ENCODE data around the gene ITGB4. TPM values are rescaled to one million over a fixed set of nuclear protein-coding genes. Genes with fewer than 3 reads are reported as not detected.

The ITGB4 gene
- total and polyA plus RNA-seq, 9 of the 15 experiments (the other 6 are each of a cell fraction or from before 2014, with no cell fraction given), result 0.05 to 2.8 (median 0.76) TPM; not detected in 3

- BruUV-seq (replicated peaks), result no TSS peak
- peak overlapping the region; percentile 35; the same call in 2 of the 3 replicates for H3K27ac ChIP-seq (ENCODE audit: extremely low read depth, low read depth, low read length)
- TF ChIP-seq RBFOX2 (IDR thresholded peaks at IDR 0.05; ENCODE audit: low read depth, low read length), result peak; percentile 64
- TF ChIP-seq ZBTB9 (CRISPR knock-in tag; IDR thresholded peaks at IDR 0.05), result peak; percentile 16
- TF ChIP-seq ZNF431 (CRISPR knock-in tag; IDR thresholded peaks at IDR 0.05), result no peak
- TF ChIP-seq CREB5 (CRISPR knock-in tag; IDR thresholded peaks at IDR 0.05), result 0 out of 2 replicates have a peak, but pooled peaks have one; percentile 27
- TF ChIP-seq U2AF1 (optimal IDR thresholded peaks at IDR 0.05; ENCODE audit: low read depth, low read length), result peak; percentile 63
- TF ChIP-seq ATF4 (CRISPR knock-in tag; IDR thresholded peaks at IDR 0.05), result peak; percentile 62
- TF ChIP-seq NEUROD1 (IDR thresholded peaks at IDR 0.05; ENCODE audit: borderline replicate concordance, low read depth, low read length, partially characterized antibody), result no peak
- TF ChIP-seq CCNT2 (IDR thresholded peaks at IDR 0.05; ENCODE audit: borderline replicate concordance, extremely low read depth, insufficient read length, low read depth, low read length), result peak; percentile 8
- 0 out of 4 replicates have a peak, but pooled peaks of 1 of the 2 experiments have one; percentile 11 for TF ChIP-seq NONO (IDR thresholded peaks at IDR 0.05; ENCODE audit: low read depth in 2 of 2, low read length in 1 of 2)
- no peak for TF ChIP-seq OTX1 (CRISPR knock-in tag; IDR thresholded peaks at IDR 0.05)
- TF ChIP-seq ZSCAN32 (CRISPR knock-in tag; IDR thresholded peaks at IDR 0.05), result peak; percentile 33; the same call in 1 of the 2 replicates
- TF ChIP-seq MCM5 (IDR thresholded peaks at IDR 0.05; ENCODE audit: low read depth), result no peak
- TF ChIP-seq HMBOX1 (IDR thresholded peaks at IDR 0.05), result peak; percentile 58
- TF ChIP-seq KLF10 (CRISPR knock-in tag; IDR thresholded peaks at IDR 0.05), result 0 out of 2 replicates have a peak, but pooled peaks have one; percentile 3
- TF ChIP-seq ILF3 (IDR thresholded peaks at IDR 0.05; ENCODE audit: borderline replicate concordance), result 0 out of 2 replicates have a peak, but pooled peaks have one; percentile 34
- peak; percentile 32; the same call in 1 of the 2 replicates for TF ChIP-seq ZNF444 (CRISPR knock-in tag; IDR thresholded peaks at IDR 0.05)
- TF ChIP-seq POLR2H (tag; IDR thresholded peaks at IDR 0.05; ENCODE audit: low read depth), result 0 out of 2 replicates have a peak, but pooled peaks have one; percentile 4
Measured at GRCh38 chr17:75777296-75777922, 56.1 kb downstream of the ITGB4 start.

More at GRCh38 chr17:75777296-75777922, 56.1 kb downstream of the ITGB4 start:
- FAIRE-seq, result no peak
- H3K9ac ChIP-seq (ENCODE audit: insufficient read depth in 1 of 2, low read depth in 2 of 2, low read length in 2 of 2), result peak overlapping the region in 1 of 2 experiments; percentile 94; a peak in 2 of 4 replicates
- peaks cover 31% of the 10 kb centered on the region for H3K36me3 ChIP-seq (ENCODE audit: control insufficient read depth, insufficient read depth, low read length)
- no peak for DNase-seq (ENCODE audit: extremely low read depth in 1 of 4, low spot score in 3 of 4)
- H4K20me1 ChIP-seq (replicated peaks; ENCODE audit: control insufficient read depth, insufficient read depth, low read length), result peaks cover 42% of the 10 kb centered on the region
- no peaks in the 10 kb centered on the region for H3K9me1 ChIP-seq (ENCODE audit: control insufficient read depth, insufficient read depth, low read length)
- peaks cover 3 to 7% of the 10 kb centered on the region in 2 experiments; a peak in 4 of 5 replicates for H3K4me1 ChIP-seq (replicated peaks in 1 of 2; ENCODE audit: control insufficient read depth in 2 of 2, insufficient read depth in 2 of 2, low read length in 2 of 2)
- no peaks in the 10 kb centered on the region for H3K27me3 ChIP-seq (ENCODE audit: control insufficient read depth in 2 of 2, insufficient read depth in 2 of 2, low read length in 2 of 2)
- 10% methylated on average over 2 of the region's 2 CpGs for WGBS (ENCODE audit: insufficient coverage, low coverage, missing lambda C conversion rate)
- H2AFZ ChIP-seq (ENCODE audit: low read depth, low read length), result no peak overlapping the region
- H3K9me3 ChIP-seq (replicated peaks; ENCODE audit: control insufficient read depth, insufficient read depth, low read depth, low read length), result no peaks in the 10 kb centered on the region
- H3K4me2 ChIP-seq (ENCODE audit: insufficient read depth, low read length), result peak overlapping the region; percentile 86
- in situ Hi-C loops (cut with MboI), result loop anchor here (10.0 kb wide), 1 partner anchor 227 kb away; the partner anchor contains the start of gene CDK3
- ChIA-PET POLR2A (interaction anchor here (0.6 to 11.1 kb wide), 36 partner anchors 8 to 459 kb away, joined by 3 to 464 read pairs (median 7); partner anchors contain the start of genes CDK3, GALK1, SRP68 and TRIM65), CTCF (ENCODE audit: low intra/inter-chr PET ratio) (no interaction called here)
- H3K4me3 ChIP-seq, result peak overlapping the region; percentile 85
- intact Hi-C loops (cut with micrococcal nuclease), result loop anchor here (5.0 kb wide), 1 partner anchor 70 kb away; no protein-coding TSS in a partner anchor
- no peak for ATAC-seq
- H3K79me2 ChIP-seq (ENCODE audit: control insufficient read depth, insufficient read depth, low read length), result peaks cover 35% of the 10 kb centered on the region

All from K562 (cell line).